Fibroblast of peridontal ligament (primary cell): ENCODE measurements around the gene COG7.
"Not testable (repeated sequence)": the region's sequence is repeated elsewhere in the genome, so short reads cannot be mapped to it uniquely, and the experiment has no call there.

Experiments used
- DNase-seq: peaks from one replicate; pipeline ENCODE4 v3.0.0-alpha.2; 2010; ENCODE audit errors: extremely low read depth

COG7 gene

DNA sequence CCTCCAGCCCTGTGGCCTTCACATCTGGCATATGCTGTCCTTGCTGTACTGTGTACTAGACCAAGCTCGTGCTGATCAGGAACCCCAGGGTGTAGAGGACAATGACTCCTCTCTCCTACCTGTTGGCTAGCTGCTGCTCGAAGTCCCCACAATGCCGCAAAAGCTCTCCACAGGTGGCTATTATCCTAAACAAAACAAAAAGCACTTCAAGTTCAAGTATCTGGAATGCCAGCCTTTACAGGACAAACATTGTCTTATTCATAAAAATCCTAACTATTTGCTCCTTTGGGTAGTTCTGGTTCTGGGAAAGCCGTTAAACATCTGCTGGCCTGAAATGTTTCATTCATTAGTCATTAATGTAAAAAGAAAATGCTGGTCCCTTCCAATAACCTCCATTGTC lies 42.8 kb downstream of the COG7 start:
- DNase-seq: no peak

DNA sequence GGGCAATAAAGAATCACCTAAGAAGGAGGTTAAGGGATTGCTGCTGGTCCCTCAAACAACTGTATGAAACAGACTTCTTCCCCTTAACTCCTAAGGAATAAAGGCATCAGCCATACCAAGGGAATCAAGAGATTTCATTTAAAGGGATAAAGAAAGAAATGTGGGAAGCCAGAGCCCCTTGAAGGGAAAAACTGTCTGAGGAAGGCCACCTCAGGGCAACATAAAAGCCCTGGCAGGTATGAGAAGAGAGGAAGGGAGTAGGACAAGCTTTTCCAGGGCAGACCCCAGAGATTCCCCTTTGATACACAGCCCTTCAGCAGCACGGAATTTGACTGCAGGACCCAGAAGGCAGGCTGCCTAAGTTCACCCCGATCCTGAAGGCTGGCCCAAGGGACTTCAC lies 43.5 kb downstream of the COG7 start:
- DNase-seq: no peak

DNA sequence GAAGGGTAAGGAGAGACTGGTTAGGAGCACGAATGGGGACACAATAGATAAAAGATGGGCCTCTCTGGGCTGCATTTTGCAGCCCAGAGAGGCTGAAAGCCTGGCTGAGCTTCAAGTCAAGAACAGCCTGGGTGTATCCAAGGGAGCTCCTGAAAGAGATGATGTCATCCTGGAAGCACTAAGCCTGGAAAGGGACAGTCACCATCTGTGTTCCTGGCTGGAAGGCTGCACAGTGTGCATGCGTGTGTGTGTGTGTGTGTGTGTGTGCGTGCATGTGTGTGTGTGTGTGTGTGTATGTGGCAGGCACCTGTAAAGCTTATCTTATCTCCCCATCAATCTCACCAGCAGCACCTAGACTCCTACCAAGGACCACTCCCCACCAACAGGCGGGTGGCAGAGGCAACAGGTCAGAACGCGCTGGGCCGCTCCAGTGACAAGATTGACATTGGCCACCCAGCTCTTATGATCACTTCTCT lies 44.1 kb downstream of the COG7 start:
- DNase-seq: peak; percentile 49

DNA sequence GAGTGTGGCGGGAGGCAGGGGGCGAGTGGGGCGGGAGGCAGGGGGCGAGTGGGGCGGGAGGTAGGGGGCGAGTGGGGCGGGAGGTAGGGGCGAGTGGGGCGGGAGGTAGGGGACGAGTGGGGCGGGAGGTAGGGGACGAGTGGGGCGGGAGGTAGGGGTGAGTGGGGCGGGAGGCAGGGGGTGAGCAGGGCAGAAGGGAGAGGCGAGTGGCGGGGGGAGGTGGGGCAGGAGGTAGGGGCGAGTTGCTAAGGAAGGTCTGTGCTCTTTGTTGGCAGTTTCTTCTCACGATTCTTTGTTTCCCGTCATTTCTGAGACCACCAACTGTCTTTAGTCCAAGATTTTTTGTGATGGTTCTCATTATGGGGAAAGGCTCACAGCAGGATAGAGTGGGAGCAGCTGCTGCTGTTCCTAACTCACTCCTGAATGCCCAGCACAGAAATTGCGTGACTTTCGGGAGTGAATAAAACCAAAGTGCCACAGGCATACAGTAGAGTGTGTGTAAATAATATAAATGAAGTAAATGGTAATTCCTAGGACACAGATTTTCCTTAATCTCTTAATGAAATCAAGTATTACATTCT lies 44.7 kb downstream of the COG7 start:
- no peak for DNase-seq

DNA sequence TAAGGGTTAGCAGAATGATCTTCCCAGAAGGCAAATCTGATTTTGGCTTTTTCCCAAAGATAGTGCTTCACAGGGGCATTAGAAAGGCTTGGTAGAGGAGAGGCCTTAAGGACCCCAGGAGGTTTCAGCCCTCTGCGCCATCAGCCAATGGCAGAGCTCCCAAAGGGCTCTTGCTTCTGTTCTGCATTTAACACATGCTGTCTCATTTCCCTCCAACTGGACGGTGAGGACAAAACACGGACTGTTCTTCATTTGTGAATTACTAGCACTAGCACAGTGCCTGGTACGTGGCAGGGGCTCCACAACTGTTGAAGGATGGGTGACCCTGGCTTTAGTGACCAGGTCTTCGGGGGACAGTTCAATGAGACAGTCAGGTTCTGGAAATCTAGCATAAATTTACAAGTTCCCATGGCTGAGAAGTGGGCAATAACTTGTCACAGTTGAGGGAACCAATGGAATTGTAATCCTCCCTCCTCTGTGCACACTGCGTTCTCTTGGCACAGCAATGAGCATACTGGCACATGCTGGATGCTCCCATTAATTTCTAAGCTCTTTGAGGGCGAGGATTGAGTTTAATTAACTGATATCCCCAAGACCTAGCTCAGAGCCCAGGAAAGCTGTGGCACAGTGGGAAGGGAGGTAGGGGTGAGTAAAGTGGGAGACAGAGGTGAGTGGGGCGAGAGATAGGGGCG lies 45.4 kb downstream of the COG7 start:
- no peak for DNase-seq

DNA sequence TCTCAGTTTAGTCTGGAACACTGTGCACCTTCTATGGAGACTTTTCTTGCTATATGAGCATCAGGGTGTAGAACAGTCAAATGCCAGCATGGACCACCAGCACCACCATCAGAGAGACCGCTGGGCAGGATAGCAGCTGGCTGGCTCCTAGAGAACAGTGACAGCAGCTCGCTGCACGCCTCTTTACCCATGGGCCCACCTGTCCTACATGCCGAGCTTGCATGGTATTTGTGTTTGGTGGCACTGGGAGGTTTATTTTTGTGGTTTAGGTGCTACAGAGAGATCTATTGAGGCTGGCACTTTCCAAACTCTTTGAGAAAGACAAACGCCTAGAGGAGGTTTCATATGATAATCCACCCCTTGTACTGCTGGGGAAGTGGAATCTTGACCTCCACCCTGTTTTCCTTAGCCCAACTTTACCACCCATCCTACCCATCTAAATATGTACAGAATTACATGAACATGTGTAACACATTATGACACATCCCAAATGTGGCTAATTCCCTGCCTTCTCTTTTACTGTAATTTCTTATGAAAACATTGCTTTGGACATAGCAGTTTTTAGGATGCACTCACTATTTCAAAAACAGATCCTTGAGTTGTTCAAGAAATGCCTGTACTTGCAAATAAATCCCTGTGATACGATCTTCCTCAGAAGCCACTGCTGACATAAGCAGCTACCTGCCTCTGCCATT lies 46.3 kb downstream of the COG7 start:
- DNase-seq: peak; percentile 44

DNA sequence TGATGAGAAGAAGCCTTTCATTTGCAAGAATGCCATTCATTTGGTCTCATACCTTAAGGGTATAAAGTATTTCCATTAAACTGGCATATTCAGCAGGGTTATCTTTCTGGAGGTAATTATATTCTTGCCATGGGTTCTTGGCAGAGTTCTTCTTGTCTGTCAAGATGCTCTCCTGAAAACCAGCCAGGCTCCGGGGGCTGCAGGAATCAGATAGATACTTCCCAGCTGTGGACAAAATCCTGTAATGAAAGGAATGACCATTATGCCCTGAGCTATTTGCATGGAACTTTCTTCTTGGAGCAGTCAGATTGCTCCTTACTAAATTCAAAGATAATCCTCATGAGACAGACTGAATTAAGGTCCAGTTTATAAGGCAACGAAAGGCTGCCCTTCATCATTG lies 47.0 kb downstream of the COG7 start:
- no peak for DNase-seq

DNA sequence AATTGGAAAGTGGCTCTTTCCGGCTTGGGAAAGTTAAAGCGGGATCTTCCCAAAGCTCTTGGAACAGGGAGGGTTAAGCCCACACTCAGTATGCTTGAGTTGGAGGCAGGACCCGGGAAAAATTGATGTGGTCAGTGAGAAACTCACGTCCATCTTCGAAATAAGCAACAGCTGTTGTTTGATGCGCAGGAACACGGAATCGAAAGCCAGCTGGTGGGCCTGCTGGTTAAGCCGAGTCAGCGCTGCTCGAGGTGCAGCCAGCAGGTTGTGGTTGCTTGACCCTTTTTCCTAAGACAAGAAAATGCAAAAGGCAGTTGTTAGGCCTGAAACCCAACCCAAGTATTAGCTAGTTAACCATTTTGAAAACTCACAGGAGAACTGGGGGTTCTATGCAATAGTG lies 49.4 kb downstream of the COG7 start:
- no peak for DNase-seq

DNA sequence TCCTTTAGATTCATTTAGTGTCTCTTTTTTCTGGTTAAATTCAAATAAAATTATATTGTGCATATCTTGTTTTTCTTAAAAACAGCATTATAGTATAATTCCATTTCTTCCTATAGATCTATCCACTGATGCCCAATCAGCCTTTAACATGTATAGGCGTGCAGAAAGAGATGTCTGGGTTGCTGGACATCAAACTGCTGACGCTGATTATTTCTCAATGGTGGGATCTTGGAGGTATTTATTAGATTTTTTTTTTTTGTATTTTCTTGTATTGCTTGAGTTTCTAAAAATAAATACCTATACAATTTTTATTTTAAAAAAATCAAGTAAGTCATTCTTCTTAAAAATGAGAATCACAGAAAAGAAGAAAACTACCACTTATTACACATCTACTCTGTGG lies 50.9 kb downstream of the COG7 start:
- DNase-seq: no peak

DNA sequence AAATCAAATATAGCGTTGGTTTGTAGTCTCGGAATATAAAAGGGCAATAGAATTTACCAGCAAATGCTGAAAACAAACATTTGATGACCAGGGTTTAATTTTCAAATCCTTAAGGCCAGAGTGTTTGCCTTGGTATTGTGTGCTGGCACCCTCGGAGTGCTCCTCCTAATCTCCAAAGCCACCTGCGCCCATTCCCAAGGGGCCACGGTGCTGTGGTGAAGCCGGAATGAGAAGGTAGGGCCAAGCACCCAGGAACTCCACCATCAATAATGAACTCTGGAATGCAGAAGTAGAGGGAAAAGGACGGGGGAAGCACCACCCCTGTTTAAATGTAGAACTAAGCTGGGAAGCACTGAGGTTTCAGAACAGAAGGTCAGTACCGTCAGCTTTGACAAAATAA lies 51.9 kb downstream of the COG7 start:
- DNase-seq: no peak

DNA sequence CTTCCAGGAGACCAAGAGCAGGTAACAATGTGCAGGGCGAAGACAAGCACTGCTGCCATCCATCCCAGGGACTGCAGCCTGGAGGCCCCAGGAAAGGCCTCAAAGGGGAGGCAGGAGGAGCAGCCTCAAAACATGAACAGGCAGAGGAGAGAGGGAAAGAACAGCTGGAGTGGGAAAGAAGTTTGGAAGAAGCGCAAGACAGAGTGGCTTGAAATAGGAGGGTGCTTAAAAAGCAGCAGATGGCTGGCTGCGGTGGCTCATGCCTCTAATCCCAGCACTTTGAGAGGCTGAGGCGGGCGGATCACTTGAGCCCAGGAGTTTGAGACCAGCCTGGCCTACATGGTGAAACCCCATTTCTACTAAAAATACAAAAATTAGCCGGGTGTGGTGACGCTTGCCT lies 52.5 kb downstream of the COG7 start:
- not testable (repeated sequence) for DNase-seq

DNA sequence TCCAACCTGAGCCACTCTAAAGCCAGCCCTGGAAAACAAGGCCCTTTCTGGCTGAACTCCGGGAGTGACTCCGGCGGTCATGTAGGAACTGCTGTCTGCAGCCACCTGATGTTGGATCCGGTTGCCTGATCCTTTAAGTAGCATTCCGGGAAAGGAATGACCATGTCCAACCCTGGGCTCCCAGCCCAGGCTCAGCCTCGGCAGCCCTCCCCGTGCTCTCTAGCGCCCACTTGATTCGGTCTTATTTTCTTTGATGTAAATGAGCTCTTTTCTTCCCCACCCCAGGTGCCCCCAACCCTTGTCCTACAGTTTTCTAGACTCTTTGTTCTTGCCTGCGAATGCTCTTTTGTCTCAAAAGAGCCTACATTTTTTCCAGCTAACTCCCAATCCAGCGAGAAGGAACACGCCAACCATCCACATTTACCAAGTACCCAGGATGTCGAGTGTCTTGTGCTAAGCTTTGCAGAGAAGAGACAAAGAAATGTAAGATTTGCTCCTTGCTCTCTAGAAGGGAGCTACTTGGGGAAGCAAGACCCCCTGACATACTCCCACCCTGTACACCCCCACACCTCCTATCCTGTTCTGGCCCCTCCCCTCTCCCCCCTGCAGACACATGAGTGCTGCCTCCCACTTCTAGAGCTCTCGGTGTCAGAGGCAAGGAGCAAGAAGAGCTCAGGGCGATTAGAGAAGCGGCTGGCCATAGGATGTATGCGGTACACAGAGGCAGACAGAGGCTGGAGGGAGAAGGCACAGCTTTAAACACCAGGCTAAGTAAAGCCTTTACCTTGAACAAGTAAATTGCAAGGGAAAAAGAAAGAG lies 53.8 kb downstream of the COG7 start:
- DNase-seq: no peak

DNA sequence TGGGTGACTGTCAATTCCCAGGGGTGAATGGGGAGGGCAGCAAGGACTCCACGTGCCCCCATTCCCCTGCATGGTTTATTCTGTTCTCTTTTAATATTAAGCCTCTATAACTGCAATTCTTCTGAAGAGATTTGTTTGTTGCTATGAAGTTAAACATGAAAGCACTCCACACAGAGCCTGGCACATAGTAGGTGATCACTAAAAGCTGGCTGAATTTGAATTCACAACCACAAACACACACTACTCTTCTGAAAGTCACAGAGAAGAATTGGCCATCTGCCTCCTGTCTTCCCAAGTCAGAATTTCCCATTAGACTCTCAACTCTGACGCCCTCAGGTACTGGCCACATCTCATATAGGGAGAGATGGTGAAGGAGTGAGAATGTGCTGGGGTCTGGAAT lies 55.5 kb downstream of the COG7 start:
- DNase-seq: no peak

DNA sequence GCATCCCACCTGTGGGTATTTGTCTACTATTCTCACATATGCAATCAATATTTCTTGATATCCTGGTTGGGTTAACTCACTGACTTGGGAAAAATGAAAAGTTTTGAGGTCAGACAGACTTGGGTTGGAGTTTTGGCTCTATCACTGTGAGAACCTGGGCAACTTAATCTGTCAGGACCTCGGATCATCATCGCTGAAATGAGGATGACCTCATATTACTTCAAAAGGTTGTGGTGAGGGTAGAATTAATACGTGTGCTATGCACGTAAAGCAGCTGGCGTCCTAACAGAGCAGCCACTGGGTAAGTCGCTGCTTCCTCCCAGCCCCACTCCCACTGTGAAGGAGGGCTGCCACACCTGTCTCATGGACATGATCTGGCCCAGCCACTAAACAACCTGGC lies 57.3 kb downstream of the COG7 start:
- DNase-seq: no peak

DNA sequence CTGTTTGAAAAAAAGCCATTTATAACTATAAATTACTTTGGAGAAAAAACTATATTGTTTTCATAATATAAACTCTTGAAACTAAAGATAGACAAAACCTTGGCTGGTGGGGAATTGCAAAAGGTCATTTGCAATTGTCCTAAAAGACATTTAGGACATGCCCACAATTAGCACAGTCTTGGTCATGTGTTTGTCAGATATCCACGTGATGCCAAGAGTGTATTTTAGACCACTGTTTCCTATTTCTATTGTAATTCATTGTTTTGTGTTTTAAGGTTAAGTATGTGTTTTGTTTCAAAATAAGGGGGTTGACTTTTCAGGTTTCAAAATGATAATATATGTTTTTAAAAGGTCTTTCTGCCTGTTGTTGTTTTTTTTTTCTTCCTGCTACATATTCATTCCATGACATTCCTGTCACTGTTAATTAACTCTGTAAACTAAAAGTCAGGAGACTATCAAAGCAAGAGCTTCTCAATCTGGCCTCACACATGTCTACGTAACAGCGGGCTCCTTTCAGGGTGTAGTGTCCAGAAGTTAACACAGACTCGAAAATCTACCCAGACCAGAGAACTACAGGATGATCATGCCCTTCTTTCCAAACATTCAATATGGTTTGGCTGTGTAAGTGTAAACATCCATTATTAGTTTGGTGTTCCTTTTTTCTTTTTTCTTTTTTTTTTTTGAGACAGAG lies 58.7 kb downstream of the COG7 start:
- DNase-seq: no peak

DNA sequence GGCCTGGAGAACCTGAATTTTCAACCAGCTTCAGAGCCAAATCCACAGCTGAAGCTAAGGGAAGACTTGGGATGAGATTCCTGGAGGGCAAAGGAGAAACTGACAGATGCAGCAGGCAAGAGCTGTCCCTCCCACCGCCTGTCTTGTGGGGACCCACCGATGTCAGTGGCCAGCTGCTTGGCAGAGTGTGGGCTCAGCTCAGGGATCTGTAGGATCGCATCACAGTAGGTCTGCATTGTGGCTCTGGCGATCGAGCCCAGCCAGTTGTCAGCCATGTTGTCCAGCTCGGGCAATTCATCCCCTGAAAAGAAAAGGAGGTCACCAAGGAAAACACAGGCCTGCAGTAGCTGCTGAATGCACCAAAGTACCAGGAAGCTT lies 60.8 kb downstream of the COG7 start:
- no peak for DNase-seq

DNA sequence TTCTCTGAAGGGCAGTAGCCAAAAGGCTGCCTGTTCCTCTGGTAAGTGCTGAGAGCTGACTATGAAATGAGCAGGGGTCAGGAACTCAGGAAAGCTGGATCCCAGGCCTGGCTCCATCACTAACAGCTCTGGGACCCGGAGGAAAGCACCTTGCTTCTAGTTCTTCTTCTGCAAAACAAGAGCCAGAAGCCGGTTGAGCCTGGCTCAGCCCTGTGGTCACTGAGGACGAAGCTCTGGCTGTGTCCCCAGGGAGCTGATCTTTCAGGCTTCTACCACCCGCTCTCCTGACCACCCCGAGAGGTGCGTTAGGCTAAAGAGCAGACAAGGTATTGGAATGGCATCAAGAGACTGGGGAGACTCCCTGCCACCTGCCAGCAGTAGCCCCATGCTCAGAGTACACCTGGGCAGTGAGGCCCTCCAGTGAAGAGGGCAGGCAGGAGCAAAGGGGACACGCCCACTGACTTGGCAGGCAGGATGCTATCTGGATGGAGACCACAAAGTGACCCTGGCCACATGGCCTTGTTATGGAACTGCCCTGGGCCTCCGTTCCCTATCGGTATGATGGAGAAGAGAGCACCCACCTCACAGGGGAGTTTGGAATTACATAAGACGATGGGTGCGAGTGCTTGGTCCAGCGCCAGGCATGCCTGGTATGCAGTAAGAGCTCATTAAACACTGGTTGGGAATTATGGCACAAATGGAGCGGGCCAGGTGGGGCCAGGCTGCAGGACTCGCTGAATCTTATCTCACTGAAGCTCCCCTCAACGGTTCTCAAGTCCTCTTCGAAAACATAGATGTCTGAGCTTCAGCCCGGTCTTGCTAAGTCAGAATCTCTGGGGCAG lies 61.4 kb downstream of the COG7 start:
- DNase-seq: no peak

DNA sequence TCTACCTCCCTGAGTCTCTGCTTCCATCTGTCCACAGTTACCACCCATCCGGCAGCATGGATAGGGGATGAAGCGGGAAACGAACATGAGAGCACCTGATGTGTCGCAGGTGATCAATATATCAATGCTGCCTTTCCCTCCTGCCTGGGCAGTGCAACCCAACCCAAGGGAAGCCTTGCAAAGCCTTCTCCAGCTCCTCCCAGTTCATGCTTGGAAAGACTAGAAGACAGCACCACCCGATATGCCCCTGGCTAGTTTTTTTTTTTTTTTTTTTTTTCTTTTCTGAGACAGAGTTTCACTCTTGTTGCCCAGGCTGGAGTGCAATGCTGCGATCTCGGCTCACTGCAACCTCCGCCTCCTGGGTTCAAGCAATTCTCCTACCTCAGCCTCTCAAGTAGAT lies 63.1 kb downstream of the COG7 start:
- not testable (repeated sequence) for DNase-seq

DNA sequence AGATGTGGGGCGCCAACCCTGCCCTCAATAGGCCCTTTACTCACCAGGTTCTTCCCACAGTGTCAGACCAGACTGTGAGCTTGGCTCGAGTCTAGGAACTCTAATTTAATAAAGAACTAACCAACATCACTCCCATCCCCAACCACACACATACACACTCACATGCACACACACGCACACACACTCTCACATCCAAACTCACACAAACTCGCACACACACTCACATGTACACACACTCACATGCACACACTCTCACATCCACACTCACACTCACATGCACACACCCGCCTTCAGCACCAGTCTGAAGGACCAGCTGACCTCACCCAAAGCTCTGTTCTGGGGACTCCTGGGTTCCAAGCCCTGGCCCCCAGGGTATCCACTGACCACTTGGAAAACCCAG lies 63.8 kb downstream of the COG7 start:
- no peak for DNase-seq

DNA sequence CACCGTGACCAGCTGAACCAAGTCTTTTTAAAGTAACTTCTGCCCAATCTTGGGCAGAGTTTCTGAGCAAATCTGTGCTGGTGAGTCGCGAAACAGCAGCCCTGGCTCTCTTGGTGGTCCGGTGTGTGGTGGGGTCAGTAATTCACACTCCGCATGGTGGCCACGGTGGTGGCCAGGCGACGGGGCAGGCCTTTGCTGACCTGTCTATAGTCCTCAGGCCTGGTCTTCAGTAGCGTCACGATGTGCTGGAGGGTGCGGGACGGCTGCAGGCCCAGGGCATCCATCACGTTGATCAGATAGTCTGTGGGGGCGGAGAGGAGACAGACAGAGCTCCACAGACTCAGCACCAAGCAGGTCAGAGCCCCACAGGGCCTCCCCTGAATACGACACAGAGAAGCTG lies 64.2 kb downstream of the COG7 start:
- no peak for DNase-seq

DNA sequence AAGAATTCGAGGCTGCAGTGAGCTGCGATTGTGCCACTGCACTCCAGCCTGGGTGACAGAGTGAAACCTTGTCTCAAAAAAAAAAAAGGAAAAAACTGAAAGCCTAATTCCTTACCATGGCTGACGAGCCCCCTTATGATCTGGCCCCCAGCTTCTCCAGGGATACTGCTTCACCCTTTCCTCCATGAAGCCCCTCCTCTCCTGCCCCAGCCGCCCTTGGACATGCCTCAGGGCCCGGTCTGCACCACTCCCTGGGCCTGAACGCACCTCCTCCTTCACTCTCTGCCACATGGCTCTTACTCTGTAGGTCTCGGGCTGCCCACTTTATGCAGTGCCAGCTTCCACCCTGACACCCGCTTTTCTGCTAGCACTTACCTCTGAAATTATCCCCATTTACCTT lies 65.3 kb downstream of the COG7 start:
- DNase-seq: no peak
